GM12892 (cell line): ENCODE measurements around the gene CADM1.

Experiments
- DNase-seq: peaks from one replicate; pipeline ENCODE4 v3.0.0; 2011; ENCODE audit not compliant: insufficient read length
- FAIRE-seq: peaks from 2 replicates; lab custom pipeline; 2011; peaks lifted over from hg19 to GRCh38; lab: Jason Lieb, UNC
- POLR2A ChIP-seq: IDR thresholded peaks from 2 replicates; pipeline ENCODE4 v1.6.1; 2011; ENCODE audit warnings: low read depth, low read length, control low read depth
- POLR2AphosphoS5 ChIP-seq: IDR thresholded peaks from 2 replicates; pipeline ENCODE4 v1.6.1; 2011; ENCODE audit warnings: low read depth, low read length, control low read depth
- TAF1 ChIP-seq: IDR thresholded peaks from 2 replicates; pipeline ENCODE4 v1.6.1; 2011; ENCODE audit warnings: low read depth, mild to moderate bottlenecking, control low read depth, low read length, borderline replicate concordance

Gene CADM1

GRCh38 chr11:115506954-115507675 lies 2.9 kb upstream of the CADM1 start:
- FAIRE-seq (no peak), DNase-seq (no peak)
- TF ChIP-seq POLR2AphosphoS5 (no peak), TAF1 (no peak), POLR2A (no peak)

DNA sequence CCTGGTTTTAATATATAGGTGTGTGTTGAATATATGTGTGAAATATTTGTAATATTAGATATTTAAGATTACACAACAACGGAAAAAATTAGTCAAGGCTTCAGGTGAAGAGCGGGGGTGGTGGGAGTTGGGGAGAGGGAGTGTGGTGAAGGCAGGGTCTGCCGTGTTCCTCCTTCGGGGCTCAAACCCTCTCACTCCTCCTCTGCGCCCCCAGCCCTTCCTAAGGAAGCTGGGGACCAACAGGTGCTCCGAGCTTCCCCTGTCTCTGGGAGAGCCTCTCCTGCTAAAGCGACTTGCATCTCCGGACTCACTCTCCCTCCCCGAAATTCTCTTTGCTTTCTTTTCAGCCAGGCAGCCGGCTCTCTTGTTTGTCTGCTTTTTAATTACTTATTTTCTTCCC lies 960 bp upstream of the CADM1 start:
- FAIRE-seq = no peak
- no peak for DNase-seq
- TF ChIP-seq POLR2A (no peak), POLR2AphosphoS5 (no peak), TAF1 (no peak)

DNA sequence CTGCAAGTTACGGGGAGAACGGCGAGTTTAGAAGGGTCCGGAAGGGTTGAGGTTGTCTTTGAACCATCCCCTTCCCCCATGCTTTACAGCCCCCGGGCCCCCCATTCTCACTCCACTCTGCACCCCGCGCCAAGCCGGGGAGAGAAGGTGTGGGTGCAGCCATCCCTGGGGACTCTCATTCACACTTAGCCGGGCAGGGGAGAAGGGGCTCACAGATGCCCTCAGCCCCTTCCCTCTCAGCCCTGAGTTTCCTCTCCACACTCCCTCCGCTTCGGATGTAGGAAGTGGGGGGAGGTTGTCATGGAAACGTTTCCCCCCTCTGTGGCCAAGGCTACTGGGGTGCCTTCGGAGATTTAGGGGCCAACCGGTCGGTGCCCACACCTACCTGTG lies 334 bp downstream of the CADM1 start:
- TF ChIP-seq POLR2AphosphoS5 (no peak), POLR2A (no peak), TAF1 (no peak)
- no peak for DNase-seq
- peak; percentile 38 for FAIRE-seq

GRCh38 chr11:115503083-115503885 lies 931 bp downstream of the CADM1 start:
- DNase-seq = peak; percentile 28
- TF ChIP-seq TAF1 (no peak), POLR2A (no peak), POLR2AphosphoS5 (no peak)
- peak; percentile 73 for FAIRE-seq

DNA sequence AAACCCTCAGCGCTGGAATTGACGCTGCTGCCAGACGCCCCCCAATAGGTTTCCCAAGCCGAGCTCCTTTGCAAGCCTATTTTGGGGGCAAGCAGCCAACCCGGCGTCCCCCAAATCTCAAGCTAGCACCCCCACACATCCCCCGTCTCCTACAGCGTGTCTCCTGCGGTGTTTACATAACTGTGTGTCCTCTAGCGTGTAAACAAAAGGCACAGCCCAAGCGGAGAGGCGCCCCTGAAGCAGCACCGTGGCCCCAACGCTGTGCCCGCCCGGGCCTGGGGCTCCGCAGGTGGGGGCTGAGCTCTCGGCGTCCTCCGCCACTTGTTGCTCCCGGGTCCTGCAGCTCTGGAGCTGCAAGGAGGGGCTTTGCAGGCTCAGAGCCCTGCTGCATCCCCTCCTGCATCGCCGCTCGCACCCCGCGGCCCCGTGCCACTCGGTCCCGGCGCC lies 1.6 kb downstream of the CADM1 start:
- DNase-seq (no peak), FAIRE-seq (no peak)
- TF ChIP-seq TAF1 = no peak
- TF ChIP-seq POLR2AphosphoS5 = no peak
- TF ChIP-seq POLR2A = no peak

GRCh38 chr11:115501893-115502589 lies 2.2 kb downstream of the CADM1 start:
- no peak for DNase-seq
- peak; percentile 89 for FAIRE-seq
- no peak for TF ChIP-seq POLR2A
- TF ChIP-seq POLR2AphosphoS5 = no peak

DNA sequence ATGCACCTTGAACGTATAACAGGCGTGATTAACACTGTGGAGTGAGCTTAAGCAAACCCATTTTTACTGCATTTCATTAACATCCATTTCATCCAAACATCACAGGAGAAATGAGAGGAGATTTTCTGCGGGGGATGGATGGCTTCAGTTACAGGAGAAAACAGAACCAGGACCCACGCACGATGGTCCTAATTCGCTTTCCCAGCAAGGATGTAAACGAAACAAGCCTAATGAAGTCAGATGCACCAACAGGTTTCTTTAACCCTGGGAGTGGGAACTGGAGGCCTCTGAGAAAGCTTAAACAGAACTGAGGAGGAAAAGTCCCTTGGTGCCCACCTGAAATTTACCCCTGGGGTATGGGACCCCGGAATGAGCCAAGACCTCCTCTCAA lies 2.7 kb downstream of the CADM1 start:
- no peak for TF ChIP-seq POLR2A
- TF ChIP-seq POLR2AphosphoS5 = no peak
- FAIRE-seq (peak; percentile 69), DNase-seq (no peak)

DNA sequence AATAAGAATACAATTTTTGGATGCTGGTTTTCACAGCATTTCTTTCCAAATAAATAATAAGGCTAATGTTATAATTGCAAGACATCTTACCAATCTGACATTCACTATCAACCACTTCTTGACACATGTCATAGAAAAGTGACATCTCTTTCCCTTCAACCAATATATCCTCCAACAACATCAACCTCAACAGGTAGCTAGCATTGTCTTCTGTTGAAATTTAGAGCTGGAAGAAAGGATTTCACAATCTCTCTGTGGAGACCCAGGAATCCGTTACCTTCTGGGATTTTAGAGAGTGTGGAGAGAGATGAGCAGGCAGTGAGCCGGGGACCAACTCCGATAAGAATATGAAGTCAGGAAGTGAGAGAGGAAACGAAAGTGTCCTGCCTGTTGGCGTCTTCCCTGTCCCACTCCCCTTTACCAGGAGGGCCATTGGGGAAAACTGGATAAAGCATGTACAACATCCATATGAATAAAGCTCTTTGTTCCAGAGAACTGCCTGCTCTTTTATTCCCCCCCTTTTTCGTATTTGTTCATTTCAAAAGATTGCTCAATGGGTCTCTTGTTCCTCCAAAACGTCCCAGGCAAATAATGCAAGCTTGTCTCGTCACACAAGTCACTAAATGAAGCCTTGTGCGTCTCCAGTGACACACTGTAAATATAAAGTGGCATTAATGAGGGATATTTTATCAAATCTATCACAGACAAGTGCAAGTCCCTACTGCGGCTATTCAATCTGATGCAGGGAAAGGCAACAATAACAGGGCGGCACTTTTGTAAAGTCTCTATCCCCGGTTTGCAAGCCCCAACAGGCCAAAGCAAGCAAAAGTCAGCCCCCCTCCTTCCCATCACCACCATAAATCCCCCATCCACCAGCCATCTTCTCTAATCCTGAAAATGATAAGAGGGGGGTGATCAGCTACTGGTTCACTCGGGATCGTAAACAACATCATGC lies 3.4 kb downstream of the CADM1 start:
- no peak for DNase-seq
- peak; percentile 24 for FAIRE-seq
- no peak for TF ChIP-seq POLR2A
- TF ChIP-seq TAF1 = no peak
- no peak for TF ChIP-seq POLR2AphosphoS5

GRCh38 chr11:115499891-115500290 lies 4.3 kb downstream of the CADM1 start:
- FAIRE-seq (no peak), DNase-seq (no peak)
- TF ChIP-seq TAF1 (no peak), POLR2A (no peak), POLR2AphosphoS5 (no peak)

DNA sequence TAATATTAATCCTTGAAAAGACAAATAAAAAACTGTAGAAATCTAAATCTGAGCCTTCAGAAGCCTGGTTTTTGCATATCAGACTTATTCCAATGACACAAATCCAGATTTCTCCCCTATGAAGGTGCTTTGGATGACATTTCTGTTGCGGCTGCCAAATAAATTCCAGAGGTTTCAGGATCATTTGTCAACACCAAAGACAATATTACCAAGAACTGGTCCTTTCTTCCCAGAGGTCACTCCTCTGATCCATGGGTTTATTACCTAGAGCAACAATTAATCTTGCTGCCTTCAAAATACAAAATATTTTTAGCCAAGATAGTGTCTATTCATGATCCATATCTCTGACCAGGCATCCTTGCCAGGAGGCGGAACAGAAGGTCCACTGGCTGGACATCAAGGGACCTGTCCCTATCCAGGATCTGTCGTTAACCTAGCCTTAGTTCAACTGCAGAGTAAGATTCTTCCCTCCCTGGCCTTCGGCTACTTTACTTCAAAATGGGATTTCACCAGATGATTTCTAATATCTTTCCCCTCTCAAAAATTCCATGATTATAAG lies 4.9 kb downstream of the CADM1 start:
- DNase-seq = no peak
- no peak for FAIRE-seq
- TF ChIP-seq TAF1 (no peak), POLR2AphosphoS5 (no peak), POLR2A (no peak)

DNA sequence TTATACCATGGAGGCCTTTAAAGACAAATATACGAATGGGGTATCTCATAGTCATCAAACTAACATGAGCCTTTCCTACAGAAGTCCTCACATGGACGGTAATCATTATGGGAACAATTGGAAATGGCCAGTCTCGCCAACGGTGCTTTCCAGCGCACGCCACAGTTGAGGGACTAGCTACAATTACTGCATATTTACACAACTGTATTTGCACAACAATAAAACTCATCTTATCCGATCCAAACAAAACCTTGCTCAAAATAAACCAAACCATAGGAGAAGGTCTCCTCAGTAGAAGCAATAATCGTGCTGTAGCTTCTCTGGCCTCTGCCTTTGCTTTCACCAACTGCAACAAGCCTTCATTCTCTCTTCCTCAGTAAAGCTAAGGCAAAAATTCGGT lies 5.9 kb downstream of the CADM1 start:
- FAIRE-seq (peak; percentile 17), DNase-seq (no peak)
- TF ChIP-seq POLR2A = no peak
- TF ChIP-seq POLR2AphosphoS5 = no peak
- TF ChIP-seq TAF1 = no peak
